Activated naive CD4-positive, alpha-beta T cell treated with anti-CD3 and anti-CD28 coated beads, Interleukin-2, amount 50 U/mL, for 16 hours (primary cell): ENCODE data around the gene PRR36.

Source experiments
- DNase-seq: peaks from one replicate; pipeline ENCODE4 v3.0.0-alpha.2; 2020

The PRR36 gene

GRCh38 chr19:7842661-7843294 is 31.4 kb downstream of the PRR36 start:
- no peak for DNase-seq

DNA sequence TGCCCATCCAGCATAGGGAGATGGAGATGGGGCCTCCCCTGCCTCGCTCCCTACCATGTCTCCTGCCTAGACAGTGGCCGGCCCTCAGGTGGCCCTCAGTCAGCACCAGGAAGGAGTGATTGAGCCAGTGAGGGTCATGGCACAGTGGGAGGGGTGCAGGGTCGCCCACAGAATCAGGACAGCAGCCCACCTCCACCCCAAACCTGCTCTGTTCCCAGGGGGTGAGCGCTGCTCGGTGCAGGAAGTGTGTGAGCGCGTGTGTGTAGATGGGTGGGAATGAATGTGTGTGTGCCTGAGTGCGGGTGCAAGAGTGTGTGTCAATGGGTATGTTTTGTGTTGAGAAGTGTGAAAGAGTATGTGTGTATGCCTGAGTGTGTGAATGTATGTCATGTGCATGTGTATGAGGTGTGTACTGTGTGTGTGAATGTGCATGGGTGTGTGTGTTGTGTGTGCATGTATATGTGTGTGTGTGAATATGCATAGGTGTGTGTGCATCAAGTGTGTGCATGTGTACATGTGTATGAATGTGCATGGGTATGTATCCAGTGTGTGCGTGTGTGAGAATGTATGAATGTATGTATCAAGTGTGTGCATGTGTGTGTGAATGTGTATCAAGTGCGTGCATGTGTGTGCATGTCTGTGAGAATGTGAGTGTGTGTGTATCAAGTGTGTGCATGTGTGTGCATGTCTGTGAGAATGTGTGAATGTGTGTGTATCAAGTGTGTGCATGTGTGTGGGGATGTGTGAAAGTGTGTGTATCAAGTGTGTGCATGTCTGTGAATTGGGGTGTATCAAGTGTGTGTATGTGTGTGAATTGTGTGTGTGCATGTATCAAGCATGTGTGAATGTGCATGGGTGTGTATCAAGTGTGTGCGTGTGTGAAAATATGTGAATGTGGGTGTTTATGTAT is 32.2 kb downstream of the PRR36 start:
- DNase-seq: no peak

DNA sequence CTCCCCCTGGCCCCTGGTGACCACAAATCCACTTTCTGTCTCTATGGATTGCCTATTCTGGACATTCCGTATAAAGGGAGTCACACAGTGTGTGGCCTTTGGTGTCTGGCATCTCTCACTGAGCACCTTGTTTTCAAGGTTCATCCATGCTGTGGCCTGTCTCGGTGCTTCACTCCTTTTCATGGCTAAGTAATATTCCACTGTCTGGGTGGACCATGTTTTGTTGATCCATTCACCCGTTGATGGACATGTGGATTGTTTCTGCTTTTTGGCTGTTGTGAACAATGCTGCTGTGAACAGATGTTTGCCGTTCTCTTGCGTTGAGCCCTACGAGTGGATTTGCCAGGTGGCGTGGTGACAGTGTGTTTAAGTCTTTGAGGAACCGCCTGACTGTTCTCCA is 33.6 kb downstream of the PRR36 start:
- DNase-seq: no peak

DNA sequence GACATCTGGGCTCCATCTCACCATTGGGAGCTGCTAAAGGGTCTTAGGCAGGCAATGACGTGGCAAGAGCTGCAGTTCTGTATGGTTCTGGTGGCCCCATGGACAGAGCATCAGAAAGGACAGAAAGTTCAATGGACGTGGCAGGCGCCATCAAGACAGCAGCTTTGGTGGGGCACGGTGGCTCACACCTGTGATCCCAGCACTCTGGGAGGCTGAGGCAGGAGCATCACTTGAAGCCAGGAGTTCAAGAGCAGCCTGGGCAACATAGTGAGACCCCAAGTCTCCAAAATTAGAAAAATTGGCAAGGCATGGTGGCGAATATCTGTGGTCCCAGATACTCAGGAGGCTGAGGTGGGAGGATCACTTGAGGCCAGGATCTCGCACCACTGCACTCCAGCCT is 34.7 kb downstream of the PRR36 start:
- DNase-seq: no peak

DNA sequence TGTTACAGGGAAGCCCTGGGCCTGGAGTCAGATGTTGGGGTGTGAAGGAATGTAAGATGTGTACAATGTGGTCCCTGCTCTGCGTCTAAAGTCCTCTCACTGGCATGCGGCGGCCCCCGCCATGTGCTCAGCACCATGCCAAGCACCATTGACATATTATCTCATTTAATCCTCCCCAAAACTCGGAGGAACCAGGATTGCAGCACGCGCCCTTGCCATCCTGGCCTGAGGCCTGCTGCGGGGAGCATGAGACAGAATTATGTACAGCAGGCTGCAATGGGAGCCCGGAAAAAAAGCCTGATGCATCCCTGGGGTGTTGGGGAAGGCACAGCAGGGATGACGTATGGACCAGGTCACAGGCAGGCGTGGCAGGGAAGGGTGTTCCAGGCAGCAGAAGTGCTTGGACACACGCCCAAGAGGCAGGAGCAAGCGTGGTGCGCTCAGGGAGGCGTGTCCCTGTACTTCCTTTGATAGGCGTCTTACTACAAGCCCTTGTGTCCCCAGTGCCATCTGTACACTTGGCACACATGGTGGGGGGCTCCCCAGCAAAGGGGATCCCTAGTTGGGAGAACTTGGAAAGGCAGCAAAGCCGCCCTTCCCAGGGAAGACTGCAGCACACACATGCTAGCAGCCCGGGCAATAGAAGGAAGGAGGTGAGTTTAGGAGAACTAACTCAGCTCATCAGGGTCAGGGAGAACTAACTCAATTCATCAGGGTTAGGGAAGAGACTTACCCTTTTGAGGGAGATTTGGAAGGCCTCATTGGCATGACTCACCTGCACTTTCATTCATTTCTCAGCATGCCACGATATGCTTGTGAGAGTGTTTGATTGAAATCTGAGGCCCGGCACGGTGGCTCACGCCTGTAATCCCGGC is 40.7 kb downstream of the PRR36 start:
- no peak for DNase-seq

GRCh38 chr19:7832781-7833180 is 41.4 kb downstream of the PRR36 start:
- DNase-seq: no peak

- no peak for DNase-seq
These were observed 42.2 kb downstream of the PRR36 start for GRCh38 chr19:7832009-7832408.

DNA sequence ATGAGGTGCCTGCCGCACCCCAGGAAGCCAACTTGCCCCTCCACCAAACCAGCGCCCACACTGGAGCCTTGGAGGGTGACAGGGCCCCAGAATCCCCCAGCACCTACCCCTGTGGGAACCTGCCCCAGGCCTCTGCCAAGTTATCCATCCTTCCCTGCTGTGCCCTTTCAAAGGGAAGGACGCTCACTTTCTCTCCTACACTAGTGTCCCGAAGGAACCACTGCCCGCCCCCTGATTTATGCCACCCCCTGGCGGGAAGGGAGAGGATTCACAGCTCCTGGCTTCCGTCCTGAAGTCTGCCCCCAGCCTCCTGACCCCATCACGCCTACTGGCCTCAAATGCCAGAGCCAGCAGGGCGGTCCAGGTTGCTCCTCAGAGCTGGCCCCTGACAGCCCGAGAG is 42.7 kb downstream of the PRR36 start:
- DNase-seq: no peak

DNA sequence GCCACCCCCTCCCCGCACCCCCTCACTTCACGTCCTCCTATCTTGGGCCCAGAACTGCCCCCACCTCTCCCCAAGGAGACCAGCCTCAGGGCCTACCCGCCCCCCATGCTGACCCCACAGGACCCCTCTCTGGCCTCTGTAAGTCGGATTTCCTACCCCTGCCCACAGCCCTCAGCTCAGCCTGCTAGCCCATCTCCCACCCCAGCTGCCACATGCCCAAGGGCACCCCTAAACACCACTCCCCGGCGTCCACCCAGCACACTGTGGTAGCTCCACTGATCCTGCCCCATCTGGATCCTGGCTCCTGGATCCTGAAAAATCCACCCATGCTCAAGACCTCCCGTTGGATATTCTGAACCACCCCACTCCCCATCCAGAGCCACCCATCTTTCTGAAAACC is 43.4 kb downstream of the PRR36 start:
- DNase-seq: no peak

- no peak for DNase-seq
These were observed 43.9 kb downstream of the PRR36 start for GRCh38 chr19:7830272-7830771.

- DNase-seq: peak; percentile 100
These were observed 44.5 kb downstream of the PRR36 start, which contains the start of gene EVI5L for GRCh38 chr19:7829561-7830271. Gene EVI5L, plus strand, starts transcription at chr19:7830218. Its CDS starts 16,325 bp downstream, at chr19:7846543.

- no peak for DNase-seq
These were observed 45.0 kb downstream of the PRR36 start for GRCh38 chr19:7829166-7829520.

- DNase-seq: no peak
These were observed 50.4 kb downstream of the PRR36 start for GRCh38 chr19:7823686-7824301.

DNA sequence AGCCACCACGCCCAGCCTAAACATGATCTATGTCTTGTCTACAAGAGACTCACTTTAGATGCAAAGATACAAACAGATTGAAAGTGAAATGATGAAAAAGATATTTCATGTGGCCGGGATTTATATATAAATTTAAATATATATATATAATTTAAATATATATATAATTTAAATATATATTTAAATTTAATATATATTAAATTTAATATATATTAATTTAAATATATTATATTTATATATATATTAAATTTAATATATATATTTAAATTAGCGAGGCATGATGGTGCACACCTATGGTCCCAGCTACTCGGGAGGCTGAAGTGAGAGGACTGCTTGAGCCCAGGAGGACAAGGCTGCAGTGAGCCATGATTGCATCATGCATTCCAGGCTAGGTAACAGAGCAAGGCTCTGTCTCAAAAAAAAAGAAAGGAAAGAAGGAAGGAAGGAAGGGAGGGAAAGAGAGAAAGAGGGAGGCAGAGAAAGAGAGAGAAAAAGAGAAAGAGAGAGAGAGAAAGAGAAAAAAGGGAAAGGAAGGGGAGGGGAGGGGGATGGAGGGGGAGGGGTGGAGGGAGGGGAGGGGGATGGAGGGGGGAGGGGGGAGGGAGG is 51.2 kb downstream of the PRR36 start:
- DNase-seq: no peak

GRCh38 chr19:7820588-7820987 is 53.6 kb downstream of the PRR36 start:
- DNase-seq: no peak

DNA sequence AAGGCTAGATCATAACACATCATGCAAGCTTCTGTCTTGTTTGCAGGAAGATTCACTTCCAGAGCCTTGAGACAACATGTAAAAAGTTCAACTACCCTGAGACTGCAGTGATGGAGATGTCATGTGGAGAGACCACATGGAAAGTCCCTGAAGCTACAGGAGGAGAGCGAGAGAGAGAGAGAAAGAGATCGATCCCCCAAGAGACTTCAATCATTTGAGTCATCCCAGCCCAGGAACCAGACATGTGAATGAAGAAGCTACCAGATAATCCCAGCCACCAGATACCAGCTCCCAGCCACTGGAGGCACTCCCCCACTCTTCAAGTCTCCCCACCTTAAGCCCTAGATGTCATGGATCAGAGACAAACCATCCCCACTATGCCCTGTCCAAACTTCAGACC is 54.9 kb downstream of the PRR36 start:
- DNase-seq: no peak

DNA sequence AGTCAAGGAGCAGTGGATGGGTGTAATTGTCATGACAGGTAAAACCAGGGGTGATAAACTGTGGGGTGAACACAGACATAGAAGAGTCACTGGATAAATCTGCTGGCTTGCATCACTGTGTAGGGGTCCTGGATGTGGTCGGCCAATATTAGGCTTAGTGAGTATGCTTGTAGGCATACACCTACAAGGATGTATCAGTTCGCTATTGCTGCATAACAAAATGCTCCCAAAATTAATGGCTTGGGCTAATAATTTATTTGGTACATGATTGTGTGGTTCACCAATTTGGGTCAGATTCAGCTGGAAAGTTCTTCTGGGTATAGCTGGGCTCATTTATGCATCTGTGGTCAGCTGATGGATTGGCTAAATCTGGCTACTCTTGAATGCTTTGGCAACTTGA is 55.4 kb downstream of the PRR36 start:
- no peak for DNase-seq
